Measurements from ENCODE around the gene APLP1.

DNA sequence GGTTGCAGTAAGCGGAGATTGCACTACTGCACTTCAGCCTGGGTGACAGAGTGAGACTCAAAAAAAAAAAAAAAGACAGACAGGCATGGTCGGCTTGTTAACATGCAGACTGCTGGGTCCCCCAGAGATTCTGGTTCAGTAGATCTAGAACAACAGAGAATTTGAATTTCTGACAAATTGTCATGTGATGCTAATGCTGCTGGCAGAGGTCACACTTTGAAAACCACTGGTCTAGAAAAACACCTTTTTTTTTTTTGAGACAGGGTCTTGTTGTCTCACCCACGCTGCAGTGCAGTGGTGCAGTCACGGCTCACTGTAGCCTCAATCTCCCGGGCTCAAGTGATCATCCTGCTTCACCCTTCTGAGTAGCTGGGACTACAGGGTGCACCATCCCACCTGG, 60.1 kb downstream of the APLP1 start:
- no peak for TF ChIP-seq CTCF (IDR thresholded peaks at IDR 0.05)
- TF ChIP-seq ZFX (IDR thresholded peaks at IDR 0.05; ENCODE audit: borderline replicate concordance): no peak
